Keratinocyte (primary cell): Measurements from ENCODE around the gene MEGF11.

Source experiments
- CTCF ChIP-seq, 3 experiments: IDR thresholded peaks in 1 of 3; conservative IDR thresholded peaks in 1 of 3; optimal IDR thresholded peaks in 1 of 3; 2 replicates in 2 of 3; 3 replicates in 1 of 3; pipeline versions ENCODE3 to v1.5.1; 2011; ENCODE audit warnings: low read length in 3 of 3, mild to moderate bottlenecking in 3 of 3, moderate library complexity in 2 of 3, control low read depth in 1 of 3, inconsistent platforms in 1 of 3; ENCODE audit not compliant: insufficient read depth in 2 of 3; ENCODE audit errors: extremely low read depth in 1 of 3
- EZH2 ChIP-seq: IDR thresholded peaks from one replicate; pipeline ENCODE4 v1.6.1; 2012; ENCODE audit warnings: inconsistent platforms, mild to moderate bottlenecking, low read length, moderate library complexity

DNA sequence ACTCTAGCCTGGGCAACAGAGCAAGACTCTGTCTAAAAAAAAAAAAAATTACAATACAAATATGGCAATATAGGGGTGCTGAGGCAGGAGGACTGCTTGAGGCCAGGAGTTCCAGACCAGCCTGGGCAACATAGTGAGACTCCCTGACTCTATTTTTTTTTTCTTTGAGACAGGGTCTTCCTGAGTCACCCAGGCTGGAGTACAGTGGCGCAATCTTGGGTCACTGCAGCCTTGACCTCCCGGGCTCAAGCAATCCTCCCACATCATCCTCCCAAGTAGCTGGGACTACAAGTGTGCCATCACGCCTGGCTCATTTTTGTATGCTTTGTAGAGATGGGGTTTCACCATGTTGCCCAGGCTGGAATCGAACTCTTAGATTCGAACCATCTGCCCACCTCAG, 401.6 kb downstream of the MEGF11 start:
- TF ChIP-seq CTCF (optimal IDR thresholded peaks at IDR 0.05 in 1 of 3, IDR thresholded peaks at IDR 0.05 in 1 of 3, conservative IDR thresholded peaks at IDR 0.05 in 1 of 3; ENCODE audit: extremely low read depth in 1 of 3, insufficient read depth in 2 of 3, low read length in 3 of 3) (no peak), EZH2 (no peak)
